ENCODE data around the gene STAT1. TPM values are rescaled to one million over a fixed set of nuclear protein-coding genes. Genes with fewer than 3 reads are reported as not detected.
A peak's percentile ranks its signal among the peaks of the same experiment; 100 is the strongest.

The STAT1 gene
- total and polyA plus RNA-seq, 10 of the 15 experiments (the other 5 are each of a cell fraction or from before 2014, with no cell fraction given), result 81.8 to 398 (median 307) TPM

DNA sequence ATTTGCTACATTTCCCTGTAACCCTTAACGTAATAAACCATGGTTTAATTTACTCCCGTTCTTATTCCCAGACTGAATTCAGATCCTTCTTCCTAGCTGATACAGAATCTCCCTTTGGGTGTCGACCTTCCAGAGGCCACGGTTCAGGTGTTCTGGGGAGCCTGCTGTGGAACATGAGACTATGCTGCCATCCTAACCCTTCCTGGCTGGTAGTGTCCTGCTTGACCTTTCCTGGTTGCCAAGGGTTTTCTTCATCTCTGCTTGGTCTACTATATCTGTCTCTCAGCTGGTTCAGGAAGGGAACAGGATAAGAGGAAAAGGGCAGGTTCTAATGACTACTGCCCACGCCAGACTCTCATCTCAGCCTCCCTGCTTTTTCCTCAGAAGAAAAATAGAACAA is 36.5 kb downstream of the STAT1 start:
- intact Hi-C loops (cut with micrococcal nuclease; ENCODE audit: unreplicated experiment), result no loop called here
- DNase-seq (ENCODE audit: low read depth, low spot score), result no peak
- no peak for ATAC-seq
- no peak for FAIRE-seq
- TF ChIP-seq SREBF1 (IDR thresholded peaks at IDR 0.05; ENCODE audit: low read length) (no peak), POLR2A (IDR thresholded peaks at IDR 0.05; ENCODE audit: low read depth, low read length) (peak; percentile 74), FOXM1 (IDR thresholded peaks at IDR 0.05; ENCODE audit: low read depth, low read length) (no peak), ESRRA (IDR thresholded peaks at IDR 0.05; ENCODE audit: low read length) (no peak), POLR2AphosphoS5 (IDR thresholded peaks at IDR 0.05; ENCODE audit: low read length) (peak; percentile 78), NFIC (IDR thresholded peaks at IDR 0.05; ENCODE audit: low read depth, low read length) (no peak)
- TF ChIP-seq, protein P1, sequence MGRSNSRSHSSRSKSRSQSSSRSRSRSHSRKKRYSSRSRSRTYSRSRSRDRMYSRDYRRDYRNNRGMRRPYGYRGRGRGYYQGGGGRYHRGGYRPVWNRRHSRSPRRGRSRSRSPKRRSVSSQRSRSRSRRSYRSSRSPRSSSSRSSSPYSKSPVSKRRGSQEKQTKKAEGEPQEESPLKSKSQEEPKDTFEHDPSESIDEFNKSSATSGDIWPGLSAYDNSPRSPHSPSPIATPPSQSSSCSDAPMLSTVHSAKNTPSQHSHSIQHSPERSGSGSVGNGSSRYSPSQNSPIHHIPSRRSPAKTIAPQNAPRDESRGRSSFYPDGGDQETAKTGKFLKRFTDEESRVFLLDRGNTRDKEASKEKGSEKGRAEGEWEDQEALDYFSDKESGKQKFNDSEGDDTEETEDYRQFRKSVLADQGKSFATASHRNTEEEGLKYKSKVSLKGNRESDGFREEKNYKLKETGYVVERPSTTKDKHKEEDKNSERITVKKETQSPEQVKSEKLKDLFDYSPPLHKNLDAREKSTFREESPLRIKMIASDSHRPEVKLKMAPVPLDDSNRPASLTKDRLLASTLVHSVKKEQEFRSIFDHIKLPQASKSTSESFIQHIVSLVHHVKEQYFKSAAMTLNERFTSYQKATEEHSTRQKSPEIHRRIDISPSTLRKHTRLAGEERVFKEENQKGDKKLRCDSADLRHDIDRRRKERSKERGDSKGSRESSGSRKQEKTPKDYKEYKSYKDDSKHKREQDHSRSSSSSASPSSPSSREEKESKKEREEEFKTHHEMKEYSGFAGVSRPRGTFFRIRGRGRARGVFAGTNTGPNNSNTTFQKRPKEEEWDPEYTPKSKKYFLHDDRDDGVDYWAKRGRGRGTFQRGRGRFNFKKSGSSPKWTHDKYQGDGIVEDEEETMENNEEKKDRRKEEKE (IDR thresholded peaks at IDR 0.05), result no peak
- BruUV-seq (replicated peaks), result no TSS peak
- POLR2A ChIA-PET, result no interaction called here
- Histone ChIP-seq H3K4me1 (ENCODE audit: control insufficient read depth, insufficient read depth, low read length) (no peaks in the 10 kb centered on the region), H2AFZ (ENCODE audit: control insufficient read depth, low read depth, low read length) (no peak overlapping the region), H3K4me3 (no peak overlapping the region), H3K9ac (ENCODE audit: control insufficient read depth, insufficient read depth, low read length) (no peak overlapping the region), H3K27me3 (replicated peaks in 1 of 2; ENCODE audit: control insufficient read depth in 2 of 2, insufficient read depth in 2 of 2, low read length in 1 of 2) (no peaks in the 10 kb centered on the region), H3K36me3 (ENCODE audit: control insufficient read depth in 2 of 2, insufficient read depth in 2 of 2, low read length in 1 of 2) (peaks cover 51 to 92% of the 10 kb centered on the region in 2 experiments), H3K27ac (ENCODE audit: control insufficient read depth, insufficient read depth) (no peak overlapping the region), H3K4me2 (ENCODE audit: control insufficient read depth, insufficient read depth) (no peak overlapping the region), H3K9me3 (replicated peaks; ENCODE audit: control insufficient read depth, insufficient read depth, low read length) (no peaks in the 10 kb centered on the region), H3K79me2 (ENCODE audit: control insufficient read depth, insufficient read depth, low read length) (no peaks in the 10 kb centered on the region), H4K20me1 (ENCODE audit: control insufficient read depth, insufficient read depth) (peaks cover 17% of the 10 kb centered on the region)
- SMC1A ChIA-PET (ENCODE audit: uncharacterized antibody, unreplicated experiment), result interaction anchor here (0.9 kb wide), 1 partner anchor 8 kb away, joined by 3 read pairs; no protein-coding TSS in a partner anchor
- CTCF ChIA-PET, result interaction anchor here (1.0 kb wide), 1 partner anchor 52 kb away, joined by 3 read pairs; no protein-coding TSS in a partner anchor
- WGBS (ENCODE audit: insufficient coverage, insufficient replicate concordance, low lambda C conversion rate, missing lambda C conversion rate), result 98% methylated on average over 5 of the region's 5 CpGs
- RAD21 ChIA-PET (ENCODE audit: unreplicated experiment), result no interaction called here
- in situ Hi-C loops (cut with MboI), result no loop called here

All from GM12878 (cell line).